ENCODE measurements around the gene DIDO1.

GRCh38 chr20:62928246-62928939 is 2.1 kb upstream of the DIDO1 start:
- 0 out of 2 replicates have a peak, but pooled peaks have one; percentile 6 for TF ChIP-seq POLR2AphosphoS5 (IDR thresholded peaks at IDR 0.05; ENCODE audit: low read depth, low read length)
- no peak for TF ChIP-seq REST (IDR thresholded peaks at IDR 0.05; ENCODE audit: insufficient read depth in 1 of 2, low read depth in 2 of 2, low read length in 2 of 2)
- no peak for TF ChIP-seq TAF1 (IDR thresholded peaks at IDR 0.05; ENCODE audit: borderline replicate concordance, insufficient read depth, low read length)
- no peak for TF ChIP-seq SIN3A (IDR thresholded peaks at IDR 0.05; ENCODE audit: borderline replicate concordance, insufficient read depth, low read length)
